Peyer's patch (tissue), 4 donors: ENCODE results near the gene ZBTB7C.

Source experiments
- CTCF ChIP-seq, 6 experiments: fragments of 450-650 bp in 4 of 6; fragments of 200-600 bp in 2 of 6; sonication (generic) in 1 of 6; IDR thresholded peaks; one replicate each; pipeline ENCODE4 v1.5.1; 2017 to 2019; ENCODE audit warnings: antibody characterized with exemption in 6 of 6, mild to moderate bottlenecking in 3 of 6, moderate library complexity in 1 of 6
- POLR2A ChIP-seq, 2 donors: fragments of 450-650 bp; IDR thresholded peaks; one replicate each; pipeline ENCODE4 v1.5.1; 2017; ENCODE audit warnings: antibody characterized with exemption in 2 of 2, mild to moderate bottlenecking in 2 of 2, moderate library complexity in 2 of 2

GRCh38 chr18:48040457-48041110, 368.6 kb downstream of the ZBTB7C start:
- TF ChIP-seq CTCF (IDR thresholded peaks at IDR 0.05) (no peak), POLR2A (IDR thresholded peaks at IDR 0.05) (no peak)
